Vagina (tissue), 2 donors: ENCODE results near the gene NRXN3.

Experiments
- POLR2A ChIP-seq, 2 donors: fragments of 450-650 bp; IDR thresholded peaks; one replicate each; pipeline ENCODE4 v1.6.1; 2017; ENCODE audit warnings: antibody characterized with exemption in 2 of 2, mild to moderate bottlenecking in 2 of 2, moderate library complexity in 2 of 2
- POLR2AphosphoS5 ChIP-seq, 2 donors: sonication (generic); formaldehyde crosslinking; IDR thresholded peaks; one replicate each; pipeline ENCODE4 v1.9.0; 2017; ENCODE audit warnings: antibody characterized with exemption in 2 of 2, mild to moderate bottlenecking in 2 of 2, low read depth in 1 of 2; ENCODE audit not compliant: insufficient read depth in 1 of 2
- TF ChIP-seq, protein P1 (sequence below), 3 experiments: fragments of 450-650 bp in 2 of 3; fragments of 200-600 bp in 1 of 3; sonication (generic) in 1 of 3; IDR thresholded peaks; one replicate each; pipeline ENCODE4 v1.5.1; 2017 to 2019; ENCODE audit warnings: antibody characterized with exemption in 3 of 3, mild to moderate bottlenecking in 2 of 3, moderate library complexity in 2 of 3

DNA sequence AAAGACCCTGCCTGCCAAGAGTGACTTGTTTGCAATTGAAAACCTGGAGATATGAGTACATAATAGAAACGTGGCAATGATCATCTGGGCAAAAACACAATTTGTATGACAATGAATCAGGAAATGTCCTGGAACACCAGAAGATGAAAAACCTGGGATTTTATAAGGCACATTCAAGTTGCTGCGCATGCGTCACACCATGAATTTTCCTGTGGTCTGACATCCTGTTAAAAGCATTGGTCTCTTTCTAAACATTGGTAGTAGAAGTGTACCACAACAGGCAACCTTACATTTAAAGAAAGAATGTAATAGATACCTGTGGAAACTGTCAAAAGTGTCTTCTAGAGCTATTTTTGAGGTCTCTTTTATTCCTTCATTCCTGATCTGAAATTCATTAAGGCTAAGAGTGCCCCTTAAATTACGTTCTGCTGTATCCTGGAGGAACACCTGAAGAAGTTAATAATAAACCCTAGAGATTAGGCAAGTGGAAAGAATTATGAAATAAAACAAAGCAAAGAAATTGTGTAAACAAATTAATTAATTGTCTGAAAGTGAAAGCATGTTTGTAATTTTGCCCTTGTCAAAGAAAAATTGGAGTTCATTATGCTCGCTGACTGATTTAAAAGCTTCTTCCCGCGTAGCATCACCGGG lies 1364.7 kb downstream of the NRXN3 start:
- TF ChIP-seq, protein P1, sequence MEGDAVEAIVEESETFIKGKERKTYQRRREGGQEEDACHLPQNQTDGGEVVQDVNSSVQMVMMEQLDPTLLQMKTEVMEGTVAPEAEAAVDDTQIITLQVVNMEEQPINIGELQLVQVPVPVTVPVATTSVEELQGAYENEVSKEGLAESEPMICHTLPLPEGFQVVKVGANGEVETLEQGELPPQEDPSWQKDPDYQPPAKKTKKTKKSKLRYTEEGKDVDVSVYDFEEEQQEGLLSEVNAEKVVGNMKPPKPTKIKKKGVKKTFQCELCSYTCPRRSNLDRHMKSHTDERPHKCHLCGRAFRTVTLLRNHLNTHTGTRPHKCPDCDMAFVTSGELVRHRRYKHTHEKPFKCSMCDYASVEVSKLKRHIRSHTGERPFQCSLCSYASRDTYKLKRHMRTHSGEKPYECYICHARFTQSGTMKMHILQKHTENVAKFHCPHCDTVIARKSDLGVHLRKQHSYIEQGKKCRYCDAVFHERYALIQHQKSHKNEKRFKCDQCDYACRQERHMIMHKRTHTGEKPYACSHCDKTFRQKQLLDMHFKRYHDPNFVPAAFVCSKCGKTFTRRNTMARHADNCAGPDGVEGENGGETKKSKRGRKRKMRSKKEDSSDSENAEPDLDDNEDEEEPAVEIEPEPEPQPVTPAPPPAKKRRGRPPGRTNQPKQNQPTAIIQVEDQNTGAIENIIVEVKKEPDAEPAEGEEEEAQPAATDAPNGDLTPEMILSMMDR (IDR thresholded peaks at IDR 0.05) = no peak
- TF ChIP-seq POLR2A (IDR thresholded peaks at IDR 0.05) = no peak
- no peak for TF ChIP-seq POLR2AphosphoS5 (IDR thresholded peaks at IDR 0.05; ENCODE audit: insufficient read depth in 1 of 2, low read depth in 1 of 2)
